GM10847 (cell line): ENCODE results near the gene PARVB.
A peak's percentile ranks its signal among the peaks of the same experiment; 100 is the strongest.

Experiments used
- POLR2A ChIP-seq: IDR thresholded peaks from 2 replicates; pipeline ENCODE4 v1.6.1; 2011; ENCODE audit not compliant: insufficient read length; ENCODE audit errors: extremely low read depth

The PARVB gene

DNA sequence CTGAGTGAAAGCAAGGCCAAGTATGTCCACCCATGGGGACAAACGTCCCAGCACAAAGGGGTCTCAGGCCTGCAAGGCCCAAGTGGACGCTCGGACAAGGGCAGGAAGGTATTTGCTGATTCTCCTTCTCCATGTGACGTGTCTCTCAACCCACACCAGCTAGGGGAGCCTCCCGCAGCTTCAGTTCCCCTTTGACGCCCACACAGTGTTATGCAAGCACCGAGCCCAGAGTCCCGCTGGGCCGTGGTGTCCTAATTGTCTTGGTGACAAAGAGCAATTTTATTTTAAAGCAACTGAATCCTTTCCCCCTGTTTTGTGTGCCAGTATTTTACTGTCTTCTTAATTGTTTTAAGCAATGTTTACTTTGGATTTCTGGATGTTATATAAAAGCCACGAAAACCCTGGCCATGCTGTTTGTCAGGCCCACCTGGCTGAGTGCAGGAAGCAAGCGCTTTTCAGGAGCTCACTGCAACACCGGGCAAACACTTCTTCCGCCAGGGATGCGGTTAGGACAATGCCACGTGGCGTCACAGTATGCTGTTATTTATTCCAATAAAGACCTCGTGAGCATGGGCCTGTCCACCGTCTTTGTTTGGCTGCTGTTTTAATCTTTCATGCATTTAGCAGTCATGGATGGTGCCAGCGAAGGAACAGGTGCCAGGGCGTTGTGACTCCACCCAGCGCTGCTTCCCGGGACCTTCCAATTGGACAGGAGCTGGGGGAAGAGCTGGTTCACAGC lies 148.4 kb downstream of the PARVB start:
- TF ChIP-seq POLR2A = no peak

DNA sequence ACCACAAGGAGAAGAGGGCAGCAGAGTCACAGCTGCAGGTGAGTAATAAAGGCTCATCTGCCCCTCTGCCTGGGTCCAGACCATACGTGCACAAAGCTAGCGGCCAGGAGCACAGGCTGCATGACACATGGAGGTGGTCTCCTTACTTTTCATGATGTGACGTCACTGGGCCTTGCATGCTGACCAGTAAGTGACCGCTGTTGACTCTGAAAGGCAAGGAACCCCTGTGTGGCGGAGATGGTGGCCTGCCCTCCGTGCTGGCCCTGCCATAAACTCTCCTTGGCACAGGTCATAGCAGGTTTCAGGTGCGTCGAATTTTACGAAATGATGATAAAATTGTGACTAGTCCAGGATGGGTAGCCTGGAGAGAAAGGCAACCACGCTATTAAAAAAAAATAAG lies 149.1 kb downstream of the PARVB start:
- no peak for TF ChIP-seq POLR2A

DNA sequence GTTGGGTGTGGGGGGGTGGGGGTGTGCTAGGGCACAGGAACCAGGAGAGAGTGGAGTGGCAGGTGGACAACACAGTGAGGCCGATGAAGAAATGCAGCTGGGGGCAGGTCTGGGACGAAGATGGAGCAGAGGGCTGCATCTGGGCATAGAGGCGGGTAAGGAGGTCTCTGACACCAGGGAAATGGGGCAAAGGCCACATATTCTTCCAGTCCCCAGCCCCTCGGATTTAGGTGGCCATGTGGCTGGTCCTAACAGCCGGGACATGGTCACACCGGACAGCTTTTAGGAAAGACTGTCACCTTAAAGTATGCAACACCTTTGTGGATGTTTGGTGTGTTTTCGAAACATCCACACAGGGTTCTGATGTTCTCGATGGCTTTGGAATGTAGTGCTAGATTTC lies 151.6 kb downstream of the PARVB start:
- TF ChIP-seq POLR2A = no peak

GRCh38 chr22:44179196-44179988 lies 155.3 kb downstream of the PARVB start:
- no peak for TF ChIP-seq POLR2A

DNA sequence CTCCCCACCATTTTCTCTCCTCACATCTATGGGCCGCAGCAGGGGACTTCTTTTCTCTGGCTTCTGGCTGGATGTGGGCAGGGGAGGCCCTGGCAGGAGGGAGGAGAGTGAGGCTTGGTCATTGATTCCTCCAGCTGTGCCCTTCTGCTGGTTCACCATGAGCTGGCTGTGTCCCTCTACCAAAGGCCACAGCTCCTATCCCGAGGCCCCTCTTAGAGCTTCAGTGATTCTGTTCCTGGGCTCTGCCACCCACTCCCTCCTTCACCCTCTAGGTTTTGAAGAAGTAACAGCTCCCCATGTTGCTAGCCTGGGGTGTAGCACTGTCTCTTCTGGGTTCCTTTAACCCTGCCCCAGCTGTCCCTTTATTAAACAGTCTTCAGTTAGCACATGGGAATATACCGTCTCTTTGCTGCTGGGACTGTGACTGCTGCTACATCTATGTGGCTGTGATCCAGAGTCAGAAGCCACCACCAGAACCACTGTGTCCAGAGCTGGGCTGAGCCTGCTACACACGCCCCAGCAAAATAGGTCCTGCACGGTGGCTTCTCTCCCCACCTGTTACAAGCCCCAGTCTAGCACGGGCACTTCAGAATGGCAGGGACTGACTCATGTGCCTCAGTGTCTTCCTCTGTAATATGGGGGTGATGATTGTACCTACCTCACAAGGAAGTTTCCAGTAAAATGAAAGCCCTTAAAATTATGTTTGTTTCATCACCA lies 156.0 kb downstream of the PARVB start:
- TF ChIP-seq POLR2A = no peak

DNA sequence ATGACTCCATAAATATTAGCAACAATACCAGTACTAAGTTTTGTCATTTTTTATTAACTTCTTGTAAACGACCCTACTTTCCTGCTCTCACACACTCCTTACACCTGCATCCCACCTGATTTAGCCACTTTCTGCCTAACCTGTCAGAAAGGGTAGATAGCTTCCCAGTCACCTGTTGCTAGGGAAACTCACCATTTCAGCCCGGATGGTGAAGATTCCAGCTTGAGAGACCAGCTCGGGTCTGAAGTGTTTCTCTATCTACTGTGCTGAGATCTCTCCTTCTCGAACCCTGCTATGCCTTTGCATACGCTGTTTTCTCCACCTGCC lies 156.6 kb downstream of the PARVB start, which contains the start of gene PARVG:
TSS of gene PARVG (plus strand) at position 220 of the 327 bp plus-strand sequence. CDS start 2,405 bp downstream, outside the sequence.
- no peak for TF ChIP-seq POLR2A

- TF ChIP-seq POLR2A = no peak
These were observed 157.2 kb downstream of the PARVB start for GRCh38 chr22:44181033-44181911.

GRCh38 chr22:44181912-44182587 lies 157.9 kb downstream of the PARVB start:
- TF ChIP-seq POLR2A = no peak

- peak; percentile 43 for TF ChIP-seq POLR2A
These were observed 158.6 kb downstream of the PARVB start for GRCh38 chr22:44182588-44183286.

- TF ChIP-seq POLR2A = no peak
These were observed 159.1 kb downstream of the PARVB start for GRCh38 chr22:44183287-44183588.

- no peak for TF ChIP-seq POLR2A
These were observed 159.9 kb downstream of the PARVB start for GRCh38 chr22:44184006-44184405.

DNA sequence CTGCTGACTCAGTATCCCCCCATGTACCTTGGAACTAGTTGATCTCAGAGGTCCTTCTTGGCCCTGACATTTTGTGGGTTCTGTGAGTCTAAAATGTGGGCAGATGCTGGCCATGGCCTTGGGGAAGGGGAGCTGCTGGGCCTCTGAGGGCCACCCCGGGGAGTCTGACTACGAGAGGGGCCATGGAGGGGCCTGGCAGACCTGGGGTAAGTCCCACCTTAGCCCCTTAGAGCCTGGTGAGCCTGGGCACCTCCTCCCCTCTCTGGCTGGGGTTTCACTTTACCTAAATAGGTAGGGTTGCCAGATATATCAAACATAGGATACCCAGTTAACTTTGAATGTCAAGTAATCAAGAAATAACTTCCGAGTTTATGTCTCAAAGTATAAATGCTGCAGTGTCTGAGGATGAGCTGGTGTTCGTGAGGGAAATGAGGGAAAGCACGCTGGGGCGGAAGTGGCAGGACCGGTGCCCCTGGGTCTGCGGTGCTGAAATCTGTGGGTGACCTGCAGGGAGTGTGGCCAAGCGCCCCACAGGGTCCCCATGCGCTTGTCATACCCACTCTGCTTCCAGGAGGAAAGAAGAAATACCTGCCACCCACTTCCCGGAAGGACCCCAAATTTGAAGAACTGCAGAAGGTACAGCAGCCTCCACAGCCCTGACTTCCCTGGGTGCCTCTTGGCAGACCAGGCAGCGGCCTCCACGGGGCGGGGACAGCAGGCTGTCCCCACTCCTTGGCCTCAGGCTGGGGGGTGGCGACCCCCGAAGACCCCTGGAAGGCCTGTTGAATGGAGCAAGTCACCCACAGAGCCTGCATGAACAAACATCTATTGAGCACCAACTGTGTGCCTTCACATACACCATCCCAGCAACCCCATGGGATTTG lies 161.4 kb downstream of the PARVB start:
- no peak for TF ChIP-seq POLR2A

GRCh38 chr22:44186121-44186510 lies 162.0 kb downstream of the PARVB start:
- TF ChIP-seq POLR2A = no peak

- no peak for TF ChIP-seq POLR2A
These were observed 162.6 kb downstream of the PARVB start for GRCh38 chr22:44186737-44187136.
